GM21447 (cell line): Measurements from ENCODE around the gene HOXD3.

Experiments
- ATAC-seq: cut with Tn5 transposase; IDR thresholded peaks from one replicate; pipeline ENCODE4 v1.9.1; 2021; ENCODE audit not compliant: unreplicated experiment

Gene HOXD3

DNA sequence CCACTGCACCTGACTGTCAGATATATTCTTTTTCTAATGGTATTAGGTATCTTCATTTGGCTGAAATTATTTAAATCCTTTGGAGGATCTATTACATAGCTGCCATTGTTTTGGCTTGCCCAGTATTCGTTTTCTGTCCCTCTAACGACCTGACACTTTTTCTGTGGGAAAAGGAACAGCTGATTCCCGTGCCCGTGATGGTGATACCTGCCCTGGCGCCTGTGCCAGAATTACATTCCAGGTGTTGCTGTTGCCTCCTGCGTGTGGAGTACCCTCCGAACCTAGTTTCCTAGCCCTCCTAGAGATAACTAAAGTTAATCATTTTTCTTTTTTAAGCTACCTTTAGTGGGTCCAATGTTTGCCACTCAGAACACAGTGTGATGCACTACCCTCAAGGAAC, 45.4 kb downstream of the HOXD3 start:
- no peak for ATAC-seq

DNA sequence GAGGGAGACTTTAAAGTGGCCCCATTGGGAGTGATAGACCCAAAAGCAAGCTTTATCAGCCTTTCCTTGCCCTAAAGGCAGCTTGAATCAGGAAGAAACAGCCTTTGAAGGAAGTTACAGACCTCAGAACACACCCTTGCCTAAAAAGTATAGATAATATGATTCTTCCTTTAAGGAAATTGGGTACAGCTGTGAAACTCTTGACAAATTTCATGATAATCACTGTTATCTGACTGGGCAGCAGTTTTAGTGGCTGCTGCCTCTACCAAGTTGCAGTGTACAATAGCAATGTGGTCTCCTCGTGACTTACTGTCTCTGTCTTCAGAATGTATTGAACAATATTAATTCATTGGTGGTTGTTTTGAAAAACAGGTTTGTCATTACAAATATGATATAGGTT, 48.0 kb downstream of the HOXD3 start:
- no peak for ATAC-seq

- no peak for ATAC-seq
Observed at GRCh38 chr2:176206136-176206535, 49.0 kb downstream of the HOXD3 start.

- ATAC-seq = no peak
Observed at GRCh38 chr2:176206682-176207081, 49.6 kb downstream of the HOXD3 start.

DNA sequence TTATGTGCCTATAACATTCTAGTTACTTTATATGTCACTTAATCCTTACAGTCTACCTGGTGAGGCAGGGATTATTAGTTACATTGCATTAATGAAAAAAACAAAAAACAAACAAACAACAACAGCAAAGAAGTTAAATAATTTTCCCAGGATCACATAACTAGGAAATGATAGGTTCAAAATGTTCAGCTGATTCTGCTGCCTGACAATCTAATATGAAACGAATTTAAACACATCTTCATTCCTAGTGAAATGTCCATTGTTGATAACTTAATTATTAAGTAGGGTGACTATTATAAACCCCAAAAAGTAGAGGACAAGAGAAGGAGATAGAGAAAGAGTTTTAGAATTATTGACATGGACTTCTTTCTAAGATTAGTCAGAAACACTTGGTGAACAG, 54.0 kb downstream of the HOXD3 start:
- no peak for ATAC-seq

GRCh38 chr2:176212276-176212675, 55.2 kb downstream of the HOXD3 start:
- no peak for ATAC-seq

- no peak for ATAC-seq
Observed at GRCh38 chr2:176213406-176213805, 56.3 kb downstream of the HOXD3 start.
